GOT3 (cell line): Measurements from ENCODE around the gene SULT2A1.
"Not testable (repeated sequence)": the region's sequence is repeated elsewhere in the genome, so short reads cannot be mapped to it uniquely, and the experiment has no call there.

Source experiments
- DNase-seq: peaks from one replicate; lab custom pipeline; 2025; ENCODE audit warnings: mixed read lengths; lab: John Stamatoyannopoulos, UW

SULT2A1 gene

DNA sequence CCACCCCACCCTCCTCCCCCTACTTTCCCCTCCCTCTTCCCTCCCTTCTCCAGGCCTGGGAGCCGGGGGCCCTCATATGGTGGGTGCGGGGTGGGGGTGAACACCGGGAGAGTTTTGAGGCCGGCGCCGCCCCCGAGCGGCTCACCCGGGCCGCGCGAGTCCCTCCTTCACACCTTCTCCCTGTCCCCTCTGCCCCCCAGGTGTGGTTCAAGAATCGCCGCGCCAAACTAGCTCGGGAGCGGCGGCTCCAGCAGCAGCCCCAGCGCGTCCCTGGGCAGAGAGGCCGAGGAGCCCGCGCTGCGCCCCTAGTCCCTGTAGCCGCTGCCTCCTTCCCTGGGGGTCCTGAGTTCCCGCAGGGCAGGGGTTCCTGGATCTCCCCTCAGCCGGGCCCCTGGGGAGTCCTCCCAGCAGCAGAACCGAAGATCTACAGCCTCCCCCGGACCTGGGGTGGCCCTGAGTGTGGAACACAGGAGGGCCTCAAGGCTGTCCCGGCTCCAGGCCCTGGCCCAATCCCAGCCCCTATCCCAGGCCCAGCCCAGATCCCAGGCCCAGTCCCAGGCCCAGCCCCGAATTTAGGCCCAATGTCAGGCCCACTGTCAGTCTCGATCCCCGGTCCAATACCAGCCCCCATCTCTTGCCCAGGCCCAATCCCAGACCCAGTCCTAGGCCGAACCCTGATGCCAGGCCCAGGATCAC is 25.4 kb downstream of the SULT2A1 start:
- no peak for DNase-seq

DNA sequence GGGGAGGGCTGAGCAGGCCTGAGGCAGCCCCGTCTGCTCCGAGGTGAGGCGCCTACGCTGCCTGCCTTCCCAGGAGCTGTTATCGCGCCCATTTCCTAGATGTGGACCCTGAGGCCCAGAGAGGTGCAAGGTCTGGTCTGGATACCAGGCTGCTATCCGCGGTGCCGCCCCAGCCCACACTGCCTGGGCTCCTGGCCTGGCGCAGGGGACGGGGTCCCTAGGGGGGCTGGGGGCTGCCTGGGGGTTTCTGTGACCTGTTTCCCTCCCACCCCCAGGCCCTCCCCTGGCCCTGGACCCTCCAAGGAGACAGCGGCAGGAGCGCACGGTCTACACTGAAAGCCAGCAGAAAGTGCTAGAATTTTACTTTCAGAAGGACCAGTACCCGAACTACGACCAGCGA is 26.3 kb downstream of the SULT2A1 start:
- DNase-seq, result not testable (repeated sequence)

DNA sequence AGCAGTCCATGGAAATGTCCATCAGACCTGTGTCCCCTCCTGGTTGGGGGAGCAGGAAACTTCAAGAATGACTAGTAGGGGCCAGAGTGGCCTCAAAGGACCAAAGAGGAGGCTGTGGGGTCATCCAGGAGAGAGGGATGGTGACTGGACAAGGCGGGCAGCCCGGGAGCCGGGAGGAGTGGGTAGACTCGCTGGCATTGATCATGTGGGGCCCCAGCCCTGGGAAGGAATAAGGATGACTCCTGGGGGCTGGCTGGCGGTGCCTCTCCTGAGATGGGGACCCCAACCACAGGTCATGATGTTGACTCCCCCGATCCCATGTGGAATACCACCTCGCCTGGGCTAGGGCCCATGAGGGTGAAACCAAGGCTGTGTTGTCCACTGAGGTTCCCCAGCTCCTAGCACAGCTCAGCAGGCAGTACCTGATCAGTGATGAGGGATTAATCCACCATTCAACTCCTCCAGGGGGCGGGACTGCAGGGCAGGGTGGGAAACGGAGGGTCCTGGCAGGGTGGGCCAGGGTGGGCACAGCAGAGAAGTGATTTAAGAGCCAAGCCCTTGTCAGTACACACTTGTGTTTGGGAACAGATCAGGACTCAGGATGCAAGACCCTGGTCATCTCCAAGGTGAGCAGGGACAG is 27.3 kb downstream of the SULT2A1 start, which contains the start of gene TPRX2:
TSS of gene TPRX2 (plus strand) at position 590 of the 640 bp plus-strand sequence. CDS start at position 602, 12 bp downstream.
- not testable (repeated sequence) for DNase-seq

- DNase-seq, result not testable (repeated sequence)
These were observed 27.9 kb downstream of the SULT2A1 start for GRCh38 chr19:47858231-47858630.

DNA sequence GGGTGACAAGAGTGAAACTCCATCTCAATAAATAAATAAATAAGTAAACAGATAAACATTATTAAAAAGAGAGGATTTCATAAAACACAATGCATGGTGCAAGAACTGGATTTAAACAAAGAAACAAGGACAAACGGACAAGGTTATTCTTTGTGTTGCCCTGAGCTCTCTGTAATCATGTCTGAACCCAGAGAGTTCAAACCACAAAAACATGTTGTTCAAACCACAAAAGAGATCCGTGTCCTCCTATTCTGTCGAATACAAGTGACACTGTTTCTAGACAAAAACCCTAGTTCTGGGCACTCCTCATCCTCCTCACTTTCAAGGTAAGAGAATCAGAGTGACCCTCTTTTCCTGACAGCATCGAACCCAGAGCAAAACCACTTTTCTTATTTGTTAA is 31.7 kb downstream of the SULT2A1 start:
- no peak for DNase-seq

GRCh38 chr19:47853003-47853402 is 33.1 kb downstream of the SULT2A1 start:
- DNase-seq, result no peak

DNA sequence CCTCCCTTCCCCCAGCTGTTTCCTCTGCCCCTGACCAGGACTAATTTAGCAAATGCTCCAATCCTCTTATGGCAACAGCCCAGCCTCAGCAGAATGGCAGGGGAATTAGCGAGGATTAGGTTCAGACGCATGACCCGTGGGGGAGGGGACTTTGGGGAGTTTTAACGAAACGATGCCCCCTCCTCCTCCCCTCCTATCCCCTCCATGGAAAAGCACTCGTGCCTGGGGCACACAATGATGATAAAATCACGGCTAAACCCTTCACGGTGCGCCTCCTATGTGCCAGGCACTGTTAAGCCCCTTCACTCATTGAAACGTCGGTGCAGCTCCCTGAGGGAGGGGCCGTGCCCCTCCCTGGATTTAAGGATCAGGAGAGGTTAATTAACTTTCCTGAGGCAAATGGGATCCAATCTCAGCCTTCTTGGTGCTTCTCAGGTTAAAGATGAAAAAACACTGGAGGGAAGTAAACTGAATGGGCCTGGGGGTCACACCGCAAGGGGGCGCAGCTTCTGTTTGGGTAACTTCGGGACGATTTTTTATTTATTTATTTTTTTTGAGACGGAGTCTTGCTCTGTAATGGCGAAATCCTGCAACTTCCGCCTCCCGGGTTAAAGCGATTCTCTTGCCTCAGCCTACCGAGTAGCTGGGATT is 37.2 kb downstream of the SULT2A1 start:
- DNase-seq, result no peak

GRCh38 chr19:47848425-47848822 is 37.7 kb downstream of the SULT2A1 start:
- no peak for DNase-seq

DNA sequence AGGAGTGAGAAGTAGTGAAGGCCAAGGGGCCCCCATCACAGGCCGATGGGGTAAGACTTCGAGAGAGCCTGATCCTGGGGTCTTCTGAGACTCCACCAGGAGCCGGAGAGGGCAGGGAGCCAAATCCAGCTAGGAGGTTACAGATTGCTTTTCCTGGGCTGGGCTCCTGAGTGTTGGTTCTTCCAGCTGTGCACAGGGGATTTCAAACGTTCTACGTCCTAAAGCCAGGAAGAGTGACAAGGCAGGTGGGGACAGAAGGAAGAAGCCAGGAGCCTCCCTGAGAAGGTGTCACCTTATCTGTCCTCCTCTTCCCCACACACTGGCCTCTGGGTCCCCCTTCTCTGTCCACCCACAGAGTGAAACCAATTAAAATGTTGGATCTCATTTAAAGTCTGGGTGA is 43.2 kb downstream of the SULT2A1 start:
- no peak for DNase-seq

GRCh38 chr19:47839913-47840312 is 46.2 kb downstream of the SULT2A1 start:
- DNase-seq, result no peak

- DNase-seq, result no peak
These were observed 46.7 kb downstream of the SULT2A1 start for GRCh38 chr19:47839411-47839810.

DNA sequence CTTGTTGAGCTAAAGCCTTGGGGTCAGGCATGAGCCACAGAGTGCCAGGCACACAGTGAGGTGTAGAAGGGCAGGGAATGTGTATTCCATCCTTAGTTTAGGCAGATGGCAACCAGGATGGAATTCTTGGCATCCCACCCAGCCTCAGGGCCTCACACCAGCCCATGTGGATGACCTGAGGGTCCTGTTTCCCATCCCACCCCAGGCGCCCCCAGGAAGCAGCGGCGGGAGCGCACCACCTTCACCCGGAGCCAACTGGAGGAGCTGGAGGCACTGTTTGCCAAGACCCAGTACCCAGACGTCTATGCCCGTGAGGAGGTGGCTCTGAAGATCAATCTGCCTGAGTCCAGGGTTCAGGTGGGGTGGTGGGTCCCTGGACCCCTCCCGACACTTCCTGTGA is 50.1 kb downstream of the SULT2A1 start:
- no peak for DNase-seq

- no peak for DNase-seq
These were observed 53.4 kb downstream of the SULT2A1 start for GRCh38 chr19:47832723-47833122.

- no peak for DNase-seq
These were observed 59.3 kb downstream of the SULT2A1 start for GRCh38 chr19:47826800-47827199.

- DNase-seq, result no peak
These were observed 61.7 kb downstream of the SULT2A1 start for GRCh38 chr19:47824396-47824795.

DNA sequence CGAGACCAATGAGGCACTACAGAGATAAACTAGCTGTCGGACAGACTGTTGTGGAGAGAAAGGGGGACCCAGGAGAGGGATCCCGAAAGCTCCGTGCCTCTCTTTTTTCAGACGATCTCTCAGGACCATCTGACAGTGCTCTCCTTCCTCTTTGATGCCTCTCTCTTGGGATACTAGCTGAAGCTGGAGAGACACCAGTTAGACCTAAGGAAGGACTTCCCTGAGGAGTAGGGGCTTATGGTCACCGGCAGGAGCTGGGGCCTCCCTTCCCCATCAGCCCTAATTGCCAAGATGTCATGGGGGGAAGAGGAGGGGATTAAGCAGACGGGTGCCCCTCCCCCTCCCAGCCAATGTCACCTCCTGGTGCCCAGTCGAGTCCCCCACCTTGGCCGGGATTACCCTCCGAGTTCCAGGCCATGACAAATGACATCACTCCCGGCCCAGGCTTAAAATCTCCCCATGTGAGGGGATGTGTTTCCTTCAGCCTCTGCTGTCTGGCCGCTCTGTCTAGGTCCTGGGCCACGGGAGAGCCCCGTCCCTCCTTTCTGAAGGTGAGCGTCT is 64.6 kb downstream of the SULT2A1 start, which contains the start of gene CRX:
TSS of gene CRX (plus strand) at position 478 of the 561 bp plus-strand sequence. CDS start 12,507 bp downstream, outside the sequence.
- DNase-seq, result no peak
